HEK293 (cell line): ENCODE data around the gene MRPS22.

ENCODE experiments used
- CTCF ChIP-seq: fragments of 450-650 bp; formaldehyde crosslinking; IDR thresholded peaks from 2 replicates; pipeline ENCODE4 v1.5.1; 2016; ENCODE audit warnings: missing biosample characterization, missing genetic modification characterization
- ZBTB7A ChIP-seq: fragments of 450-650 bp; formaldehyde crosslinking; IDR thresholded peaks from 2 replicates; pipeline ENCODE4 v1.5.1; 2016; ENCODE audit warnings: low read depth, missing biosample characterization, missing genetic modification characterization

DNA sequence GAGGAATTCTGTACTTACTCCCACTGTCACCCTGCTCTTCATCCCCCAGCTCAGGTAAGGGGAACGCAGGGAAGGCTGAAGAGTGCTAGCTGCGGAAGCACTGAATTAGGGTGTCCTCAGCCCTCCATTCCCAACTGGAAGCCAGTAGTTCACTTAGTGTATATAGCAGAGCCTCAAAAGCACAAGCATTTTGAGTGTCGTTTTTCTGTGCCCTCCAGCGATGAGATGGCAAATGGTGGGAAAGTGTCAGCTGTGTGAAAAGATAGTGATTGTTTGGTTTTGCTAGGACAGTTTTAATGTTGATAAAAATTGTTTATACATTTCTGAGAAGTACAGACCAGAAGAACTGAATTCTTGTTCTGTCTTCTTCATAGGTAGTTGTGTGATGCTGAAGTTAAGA, 10.8 kb downstream of the MRPS22 start:
- no peak for TF ChIP-seq CTCF (tag by site-specific recombination)
- no peak for TF ChIP-seq ZBTB7A (tag by site-specific recombination)
